ENCODE data around the gene CFAP210.
"Not testable (repeated sequence)": the region's sequence is repeated elsewhere in the genome, so short reads cannot be mapped to it uniquely, and the experiment has no call there.

CFAP210 gene

DNA sequence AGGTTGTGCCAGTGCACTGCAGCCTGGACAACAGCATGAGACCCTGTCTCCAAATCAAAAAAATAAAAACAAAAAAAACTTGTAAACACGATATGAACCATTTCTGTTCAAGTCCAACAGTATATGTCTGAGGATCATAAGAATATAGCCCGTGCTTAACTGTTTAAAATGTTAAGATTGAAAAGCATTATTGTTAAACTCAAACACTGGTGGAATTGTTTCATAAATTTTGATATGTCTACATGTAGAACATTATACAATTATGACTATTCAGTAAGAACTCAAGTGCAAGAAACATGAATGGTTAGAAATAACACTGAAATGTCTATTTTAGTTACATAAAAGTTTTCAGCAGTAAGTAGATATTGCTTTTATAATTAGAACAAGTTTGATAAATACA, 80.3 kb downstream of the CFAP210 start:
- no peak for DNase-seq

DNA sequence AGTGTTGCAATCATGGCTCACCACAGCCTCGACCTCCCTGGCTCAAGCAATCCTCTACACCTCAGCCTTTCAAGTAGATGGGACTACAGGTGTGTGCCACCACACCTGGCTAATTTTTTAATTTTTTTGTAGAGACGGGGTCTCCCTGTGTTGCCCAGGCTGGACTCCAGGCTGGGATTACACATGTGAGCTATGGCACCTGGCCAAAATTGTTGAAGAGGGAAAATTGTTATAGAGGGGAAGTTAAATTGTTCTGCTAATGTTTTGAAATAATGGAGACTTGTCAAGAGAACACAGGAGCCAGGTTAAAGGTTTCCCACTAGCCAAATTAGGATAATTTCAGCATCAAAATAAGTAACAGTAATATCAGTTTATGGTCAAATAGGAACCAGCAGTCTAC, 84.9 kb downstream of the CFAP210 start:
- DNase-seq = no peak

DNA sequence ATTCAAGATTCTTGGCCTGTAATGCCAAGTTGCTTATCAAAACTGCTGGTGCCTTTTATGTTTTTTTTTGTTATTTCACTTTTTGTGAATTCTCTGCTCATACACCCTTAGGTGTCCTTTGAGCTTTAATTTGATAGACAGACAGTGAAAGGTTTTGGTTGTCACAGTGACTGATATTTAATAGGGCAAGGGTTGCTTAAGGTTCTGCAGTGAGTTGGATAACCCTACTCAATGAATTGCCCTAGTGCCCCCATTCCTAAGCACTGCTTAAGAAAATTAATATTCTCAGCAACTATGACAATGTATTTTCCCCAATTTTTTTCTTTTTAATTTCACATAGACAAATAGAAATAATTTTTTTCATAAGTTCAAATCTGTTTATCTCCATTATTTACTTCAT, 94.6 kb downstream of the CFAP210 start:
- no peak for DNase-seq

DNA sequence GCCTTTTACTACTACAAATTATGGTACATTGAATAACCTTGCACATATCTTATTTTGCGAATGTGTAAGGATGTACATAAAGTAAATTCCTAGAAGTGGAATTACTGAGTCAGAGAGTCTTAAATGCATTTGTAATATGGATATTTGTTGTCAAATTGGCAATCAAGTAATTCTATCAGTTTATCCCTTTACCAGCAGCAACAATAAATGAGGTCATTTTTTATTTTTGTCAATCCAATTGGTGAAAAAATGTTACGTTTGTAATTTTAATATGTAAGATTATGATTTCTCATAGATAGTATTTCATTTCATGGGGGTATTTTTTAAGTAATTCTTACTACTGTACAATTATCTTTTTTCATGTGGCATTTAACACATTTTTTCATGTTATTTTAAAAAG, 95.2 kb downstream of the CFAP210 start:
- no peak for DNase-seq

DNA sequence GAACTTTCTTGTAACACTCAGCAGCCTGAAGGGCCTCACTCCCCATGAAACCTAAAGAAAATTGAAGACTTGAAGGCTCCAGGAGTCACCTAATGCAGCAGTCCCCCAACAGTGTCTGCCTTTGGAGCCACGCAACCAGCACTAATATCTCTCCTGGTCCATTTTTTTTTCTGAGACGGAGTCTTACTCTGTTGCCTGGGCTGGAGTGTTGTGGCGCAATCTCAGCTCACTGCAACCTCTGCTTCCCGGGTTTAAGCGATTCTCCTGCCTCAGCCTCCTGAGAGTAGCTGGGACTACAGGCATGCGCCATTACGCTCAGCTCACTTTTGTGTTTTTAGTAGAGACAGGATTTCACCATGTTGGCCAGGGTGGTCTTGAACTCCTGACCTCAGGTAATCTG, 97.7 kb downstream of the CFAP210 start:
- not testable (repeated sequence) for DNase-seq

All from DMS 273 treated with DMSO at 0.1 percent for 48 hours (cell line).